GM11168 (cell line): ENCODE results near the gene KCNK16.
"Not testable (repeated sequence)": the region's sequence is repeated elsewhere in the genome, so short reads cannot be mapped to it uniquely, and the experiment has no call there.

Experiments
- in situ Hi-C: fragments of 300-500 bp; cut with MboI; formaldehyde crosslinking; loops from one replicate; pipeline ENCODE4 v1.12.0; 2022; ENCODE audit warnings: low sequenced_read_pairs; ENCODE audit not compliant: unreplicated experiment

The KCNK16 gene

GRCh38 chr6:39287601-39288000 lies 34.9 kb downstream of the KCNK16 start:
- in situ Hi-C loops, result no loop called here

- in situ Hi-C loops, result not testable (repeated sequence)
Observed at GRCh38 chr6:39286596-39286995, 35.9 kb downstream of the KCNK16 start.

DNA sequence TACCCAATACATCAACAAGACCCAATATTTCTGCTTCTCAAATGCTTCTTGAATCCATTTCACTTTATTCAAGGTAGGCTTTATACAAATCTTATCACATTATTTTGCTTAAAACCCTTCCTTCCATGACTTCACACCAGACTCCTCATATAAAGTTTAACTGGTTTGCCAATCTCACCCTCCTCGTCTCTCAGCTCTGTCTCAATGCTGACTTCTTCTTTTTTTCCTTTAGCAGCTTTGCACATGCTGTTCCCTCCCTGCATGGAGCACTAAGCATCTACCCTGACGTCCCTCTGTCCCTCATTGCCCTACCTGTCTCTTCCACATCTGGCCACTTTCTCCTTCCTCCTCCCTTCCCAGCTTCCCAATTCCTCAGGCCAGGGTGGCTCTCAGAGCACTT lies 39.7 kb downstream of the KCNK16 start:
- in situ Hi-C loops, result no loop called here

GRCh38 chr6:39281312-39281980 lies 41.1 kb downstream of the KCNK16 start:
- in situ Hi-C loops, result no loop called here

- in situ Hi-C loops, result no loop called here
Observed at GRCh38 chr6:39280247-39280731, 42.2 kb downstream of the KCNK16 start.

- in situ Hi-C loops, result no loop called here
Observed at GRCh38 chr6:39279539-39279938, 43.0 kb downstream of the KCNK16 start.

DNA sequence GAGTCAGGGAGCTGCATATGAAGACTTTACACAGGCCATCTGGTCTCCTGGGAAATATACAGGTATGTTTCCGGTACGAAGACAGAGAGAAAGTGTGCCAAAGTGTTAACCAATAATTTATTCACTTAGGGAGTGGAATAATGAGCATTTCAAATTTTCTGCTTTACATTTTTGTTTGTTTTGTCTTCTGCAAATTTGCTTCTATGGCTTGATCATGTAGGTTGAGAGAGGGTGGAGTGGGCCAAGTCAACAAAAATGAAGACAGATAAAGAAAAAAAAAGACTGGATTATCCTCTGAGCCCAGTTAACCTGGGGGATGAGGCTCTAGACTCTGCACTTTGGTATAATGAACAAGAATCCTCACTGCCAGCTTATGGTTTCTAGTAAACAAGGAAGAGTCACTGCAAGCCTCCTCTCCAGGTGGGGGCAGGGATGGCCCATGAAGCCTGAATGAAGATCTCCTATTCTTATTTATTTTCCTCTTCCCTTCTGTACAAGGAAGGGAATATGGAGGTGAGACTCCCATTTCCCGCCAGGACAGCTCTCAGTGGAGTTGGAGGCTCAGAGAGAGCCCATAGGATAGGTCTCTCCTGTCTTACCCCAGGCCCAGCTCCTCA lies 46.0 kb downstream of the KCNK16 start:
- in situ Hi-C loops, result no loop called here

DNA sequence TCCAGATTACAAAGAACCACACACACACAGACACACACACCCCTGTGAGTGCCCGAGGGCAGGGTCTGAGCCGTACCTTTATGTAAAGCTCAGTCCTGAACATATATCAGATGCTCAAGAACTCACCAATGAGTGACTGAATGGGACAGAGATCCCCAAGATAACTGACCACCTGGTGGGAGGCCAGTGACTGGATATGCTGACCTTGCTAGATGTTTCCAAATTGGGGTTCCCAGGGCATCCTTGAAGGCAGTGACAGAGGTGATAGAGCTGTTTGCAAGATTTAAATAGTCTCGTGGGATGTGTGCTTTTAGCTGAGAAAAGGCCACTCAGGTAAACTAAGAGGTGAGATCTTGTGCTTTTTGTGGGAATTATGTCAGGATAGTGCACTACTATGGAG lies 47.6 kb downstream of the KCNK16 start:
- in situ Hi-C loops, result no loop called here

GRCh38 chr6:39274471-39274870 lies 48.0 kb downstream of the KCNK16 start:
- in situ Hi-C loops, result no loop called here

- in situ Hi-C loops, result no loop called here
Observed at GRCh38 chr6:39273406-39273821, 49.1 kb downstream of the KCNK16 start.

GRCh38 chr6:39269961-39270360 lies 52.5 kb downstream of the KCNK16 start:
- in situ Hi-C loops, result no loop called here

- in situ Hi-C loops, result no loop called here
Observed at GRCh38 chr6:39268721-39269120, 53.8 kb downstream of the KCNK16 start.

- in situ Hi-C loops, result no loop called here
Observed at GRCh38 chr6:39268171-39268570, 54.3 kb downstream of the KCNK16 start.

GRCh38 chr6:39266782-39267355 lies 55.6 kb downstream of the KCNK16 start:
- in situ Hi-C loops, result no loop called here

- in situ Hi-C loops, result no loop called here
Observed at GRCh38 chr6:39266375-39266774, 56.1 kb downstream of the KCNK16 start.
